Motor neuron (in vitro differentiated cells): ENCODE measurements around the gene NELL1. TPM values are rescaled to one million over a fixed set of nuclear protein-coding genes. Genes with fewer than 3 reads are reported as not detected.
A peak's percentile ranks its signal among the peaks of the same experiment; 100 is the strongest.

Source experiments
- ATAC-seq, 8 experiments: fragments of 200-7000 bp; cut with Tn5 transposase; replicated peaks in 6 of 8; 2 replicates each; pipeline ENCODE4 v1.8.0; 2021; ENCODE audit warnings: mild to moderate bottlenecking in 8 of 8, moderate library complexity in 8 of 8
- H3K27ac ChIP-seq, 2 donors: fragments of 250-450 bp; sonication (Bioruptor Pico); 2 replicates each; pipeline ENCODE4 v1.9.0; 2021; ENCODE audit warnings: antibody characterized with exemption in 2 of 2, mild to moderate bottlenecking in 2 of 2, moderate library complexity in 1 of 2
- H3K4me1 ChIP-seq, 2 donors: fragments of 250-450 bp; sonication (Bioruptor Pico); replicated peaks in 1 of 2; 2 replicates each; pipeline ENCODE4 v1.6.1; 2021; ENCODE audit warnings: antibody characterized with exemption in 2 of 2, mild to moderate bottlenecking in 2 of 2, moderate library complexity in 1 of 2
- H3K4me3 ChIP-seq, 5 donors: fragments of 250-450 bp; sonication (Bioruptor Pico); 2 replicates each; pipeline ENCODE4 v1.9.0; 2021; ENCODE audit warnings: antibody characterized with exemption in 5 of 5, mild to moderate bottlenecking in 5 of 5, moderate library complexity in 4 of 5
- WGBS, 10 experiments: fragments of 450-650 bp; shearing (Covaris generic); methylation state at CpG; one replicate each; pipeline ENCODE4 v1.0.0; 2022; 5-methylcytosine and 5-hydroxymethylcytosine counted together
- in situ Hi-C, 9 experiments: fragments of 400-800 bp; cut with MboI; loops; one replicate each; pipeline ENCODE4 v1.15.0; 2021; ENCODE audit warnings: low sequenced_read_pairs in 9 of 9, low pct_unique_long_range_greater_than_20kb in 2 of 9; ENCODE audit not compliant: unreplicated experiment in 9 of 9
- total RNA-seq, 8 experiments: library from RNA; unstranded; fragments of 300-600 nt; gene quantifications; 2 replicates each; pipeline versions ENCODE4 v1.2.3 to v1.2.4, GENCODE V29; 2022

Gene NELL1
- total RNA-seq, 8 experiments from 2014 or later, result 0.25 to 129 (median 46.4) TPM

GRCh38 chr11:20964985-20965384 lies 295.6 kb downstream of the NELL1 start:
- 85 to 100% (median 95%) methylated on average over 1 to 3 of the region's 3 CpGs; no CpG with 5 or more reads in 3 of the 10 experiments for WGBS, 10 experiments
- in situ Hi-C loops, result no loop called here
- no peak overlapping the region for H3K27ac ChIP-seq
- no peak for ATAC-seq
- no peak overlapping the region for H3K4me3 ChIP-seq
- peaks cover 5 to 9% of the 10 kb centered on the region in 2 donors for H3K4me1 ChIP-seq

GRCh38 chr11:20966489-20966888 lies 297.1 kb downstream of the NELL1 start:
- H3K4me1 ChIP-seq, result peaks cover 5 to 9% of the 10 kb centered on the region in 2 donors
- H3K4me3 ChIP-seq, result no peak overlapping the region
- 17 to 42% (median 18%) methylated on average over 1 to 3 of the region's 3 CpGs; no CpG with 5 or more reads in 6 of the 10 experiments for WGBS, 10 experiments
- ATAC-seq, result no peak
- no peak overlapping the region for H3K27ac ChIP-seq
- in situ Hi-C loops, result no loop called here

- H3K4me1 ChIP-seq, result peaks cover 3 to 16% of the 10 kb centered on the region in 2 donors
- in situ Hi-C loops, result no loop called here
- H3K4me3 ChIP-seq, result no peak overlapping the region
- ATAC-seq, result peak in 5 of 8 experiments; percentile 34 to 87 (median 55)
- H3K27ac ChIP-seq, result no peak overlapping the region
- WGBS, 10 experiments, result 0 to 60% (median 36%) methylated on average over 1 to 7 of the region's 7 CpGs; no CpG with 5 or more reads in 1 of the 10 experiments
These were observed 304.7 kb downstream of the NELL1 start for GRCh38 chr11:20973940-20974559.

- Histone ChIP-seq H3K27ac (no peak overlapping the region), H3K4me3 (no peak overlapping the region), H3K4me1 (peaks cover 0 to 14% of the 10 kb centered on the region in 2 donors)
- ATAC-seq, result no peak
- in situ Hi-C loops, result no loop called here
These were observed 311.4 kb downstream of the NELL1 start for GRCh38 chr11:20980736-20981135.

GRCh38 chr11:20990447-20990846 lies 321.1 kb downstream of the NELL1 start:
- Histone ChIP-seq H3K4me3 (no peak overlapping the region), H3K27ac (no peak overlapping the region), H3K4me1 (no peaks in the 10 kb centered on the region)
- in situ Hi-C loops, result no loop called here
- WGBS, 10 experiments, result 0 to 100% (median 82%) methylated on average over 1 of the region's 1 CpG; no CpG with 5 or more reads in 4 of the 10 experiments
- no peak for ATAC-seq

- Histone ChIP-seq H3K4me1 (no peaks in the 10 kb centered on the region), H3K27ac (no peak overlapping the region), H3K4me3 (no peak overlapping the region)
- WGBS, 10 experiments, result 0 to 100% (median 78%) methylated on average over 1 to 6 of the region's 6 CpGs; no CpG with 5 or more reads in 3 of the 10 experiments
- ATAC-seq, result peak in 1 of 8 experiments; percentile 22
- in situ Hi-C loops, result no loop called here
These were observed 322.1 kb downstream of the NELL1 start for GRCh38 chr11:20991471-20991870.

GRCh38 chr11:21007297-21007696 lies 337.9 kb downstream of the NELL1 start:
- 0 to 100% (median 20%) methylated on average over 1 to 3 of the region's 3 CpGs; no CpG with 5 or more reads in 3 of the 10 experiments for WGBS, 10 experiments
- in situ Hi-C loops, result no loop called here
- Histone ChIP-seq H3K27ac (no peak overlapping the region), H3K4me1 (no peaks in the 10 kb centered on the region), H3K4me3 (no peak overlapping the region)
- ATAC-seq, result peak in 2 of 8 experiments; percentile 37 to 80

GRCh38 chr11:21018248-21018647 lies 348.9 kb downstream of the NELL1 start:
- Histone ChIP-seq H3K27ac (no peak overlapping the region), H3K4me1 (no peaks in the 10 kb centered on the region), H3K4me3 (no peak overlapping the region)
- ATAC-seq, result no peak
- in situ Hi-C loops, result no loop called here
- WGBS, 10 experiments, result 7 to 87% (median 68%) methylated on average over 1 to 3 of the region's 3 CpGs

GRCh38 chr11:21026685-21027084 lies 357.3 kb downstream of the NELL1 start:
- peak in 2 of 8 experiments; percentile 29 to 69 for ATAC-seq
- Histone ChIP-seq H3K4me3 (no peak overlapping the region), H3K27ac (no peak overlapping the region), H3K4me1 (peaks cover 0 to 12% of the 10 kb centered on the region in 2 donors)
- in situ Hi-C loops, result no loop called here
- WGBS, 10 experiments, result 0 to 100% (median 71%) methylated on average over 1 of the region's 1 CpG; no CpG with 5 or more reads in 2 of the 10 experiments

- peaks cover 0 to 17% of the 10 kb centered on the region in 2 donors for H3K4me1 ChIP-seq
- in situ Hi-C loops, result no loop called here
- no peak overlapping the region for H3K27ac ChIP-seq
- WGBS, 10 experiments, result 0 to 92% (median 70%) methylated on average over 1 to 2 of the region's 2 CpGs
- ATAC-seq, result peak in 2 of 8 experiments; percentile 55 to 68
- no peak overlapping the region for H3K4me3 ChIP-seq
These were observed 368.5 kb downstream of the NELL1 start for GRCh38 chr11:21037850-21038249.

- Histone ChIP-seq H3K27ac (no peak overlapping the region), H3K4me1 (peaks cover 0 to 17% of the 10 kb centered on the region in 2 donors), H3K4me3 (no peak overlapping the region)
- ATAC-seq, result no peak
- in situ Hi-C loops, result no loop called here
These were observed 369.4 kb downstream of the NELL1 start for GRCh38 chr11:21038801-21039200.

- in situ Hi-C loops, result no loop called here
- 0 to 100% (median 85%) methylated on average over 1 to 2 of the region's 2 CpGs for WGBS, 10 experiments
- H3K4me3 ChIP-seq, result no peak overlapping the region
- H3K27ac ChIP-seq, result no peak overlapping the region
- ATAC-seq, result peak in 3 of 8 experiments; percentile 28 to 63 (median 34)
- peaks cover 0 to 15% of the 10 kb centered on the region in 2 donors for H3K4me1 ChIP-seq
These were observed 371.2 kb downstream of the NELL1 start for GRCh38 chr11:21040630-21041029.

GRCh38 chr11:21048626-21049025 lies 379.2 kb downstream of the NELL1 start:
- 6 to 92% (median 70%) methylated on average over 2 to 4 of the region's 5 CpGs; no CpG with 5 or more reads in 1 of the 10 experiments for WGBS, 10 experiments
- Histone ChIP-seq H3K27ac (no peak overlapping the region), H3K4me3 (no peak overlapping the region), H3K4me1 (no peaks in the 10 kb centered on the region)
- in situ Hi-C loops, result no loop called here
- no peak for ATAC-seq

- Histone ChIP-seq H3K27ac (no peak overlapping the region), H3K4me3 (no peak overlapping the region), H3K4me1 (no peaks in the 10 kb centered on the region)
- peak in 1 of 8 experiments; percentile 25 for ATAC-seq
- in situ Hi-C loops, result no loop called here
- 25 to 100% (median 83%) methylated on average over 1 of the region's 1 CpG; no CpG with 5 or more reads in 3 of the 10 experiments for WGBS, 10 experiments
These were observed 384.1 kb downstream of the NELL1 start for GRCh38 chr11:21053466-21053865.
